PC-3 (cell line): Measurements from ENCODE around the gene TK2. TPM values are rescaled to one million over a fixed set of nuclear protein-coding genes. Genes with fewer than 3 reads are reported as not detected.

Experiments used
- ATAC-seq: fragments of 200-7000 bp; cut with Tn5 transposase; 2 replicates; pipeline ENCODE4 v1.9.1; 2020; ENCODE audit warnings: mild to moderate bottlenecking, moderate library complexity
- BruUV-seq: library from RNA; stranded (reverse); fragments of 400-500 nt; replicated peaks from 2 replicates; lab custom pipeline; 2021; lab: Mats Ljungman, UMichigan
- CTCF ChIA-PET: fragments of 300-600 bp; sonication (Branson Sonifier 250); formaldehyde crosslinking; loops from one replicate; lab custom pipeline; 2022; ENCODE audit warnings: antibody characterized with exemption; lab: Charles Lee
- POLR2A ChIA-PET: fragments of 300-600 bp; sonication (Branson Sonifier 250); formaldehyde crosslinking; loops from one replicate; lab custom pipeline; 2022; ENCODE audit warnings: antibody characterized with exemption; ENCODE audit not compliant: unreplicated experiment; lab: Charles Lee
- DNase-seq: peaks from one replicate; pipeline ENCODE4 v3.0.0-alpha.2; 2015
- H2AFZ ChIP-seq: fragments of 300-600 bp; sonication (generic); 2 replicates; pipeline ENCODE4 v1.6.0; 2016; ENCODE audit warnings: antibody characterized with exemption, low read length
- H3F3A ChIP-seq: fragments of 300-600 bp; sonication (generic); one replicate; pipeline ENCODE4 v1.6.0; 2017; ENCODE audit warnings: antibody characterized with exemption, low read length, control low read depth, mild to moderate bottlenecking; ENCODE audit not compliant: unreplicated experiment
- H3K27ac ChIP-seq: fragments of 300-600 bp; sonication (generic); 2 replicates; pipeline ENCODE4 v1.5.1; 2016; ENCODE audit warnings: mild to moderate bottlenecking, low read length
- H3K27me3 ChIP-seq: fragments of 300-600 bp; sonication (generic); 2 replicates; pipeline ENCODE4 v1.6.1; 2016; ENCODE audit warnings: low read length, mixed read lengths
- H3K36me3 ChIP-seq: fragments of 300-600 bp; sonication (generic); 2 replicates; pipeline ENCODE4 v1.6.1; 2016; ENCODE audit warnings: low read depth, mixed run types, low read length, mixed read lengths
- H3K4me1 ChIP-seq: fragments of 300-600 bp; sonication (generic); 2 replicates; pipeline ENCODE4 v1.5.1; 2016; ENCODE audit warnings: low read length; ENCODE audit not compliant: insufficient read depth
- H3K4me2 ChIP-seq: fragments of 300-600 bp; sonication (generic); 2 replicates; pipeline ENCODE4 v1.6.0; 2016; ENCODE audit warnings: low read length
- H3K4me3 ChIP-seq: fragments of 300-600 bp; sonication (generic); 2 replicates; pipeline ENCODE4 v1.5.1; 2016; ENCODE audit warnings: mild to moderate bottlenecking, low read length, mixed read lengths
- H3K79me2 ChIP-seq: fragments of 300-600 bp; sonication (generic); 2 replicates; pipeline ENCODE4 v1.6.1; 2017; ENCODE audit warnings: low read length, mixed read lengths
- H3K9ac ChIP-seq: fragments of 300-600 bp; sonication (generic); 2 replicates; pipeline ENCODE4 v1.6.0; 2016; ENCODE audit warnings: mild to moderate bottlenecking, low read length
- H3K9me2 ChIP-seq: fragments of 300-600 bp; sonication (generic); replicated peaks from 2 replicates; pipeline ENCODE4 v1.6.1; 2016; ENCODE audit warnings: mixed run types, low read length, mixed read lengths
- H3K9me3 ChIP-seq: fragments of 300-600 bp; sonication (generic); 2 replicates; pipeline ENCODE4 v1.6.1; 2016; ENCODE audit warnings: low read length, mixed read lengths
- H4K20me1 ChIP-seq: fragments of 300-600 bp; sonication (generic); 2 replicates; pipeline ENCODE4 v1.6.1; 2016; ENCODE audit warnings: low read length, mixed read lengths
- EZH2 ChIP-seq: fragments of 300-600 bp; sonication (generic); IDR thresholded peaks from one replicate; pipeline ENCODE4 v1.6.1; 2017; ENCODE audit warnings: antibody characterized with exemption, mild to moderate bottlenecking, low read length; ENCODE audit not compliant: unreplicated experiment
- EZH2phosphoT487 ChIP-seq: fragments of 300-600 bp; sonication (generic); IDR thresholded peaks from 2 replicates; pipeline ENCODE4 v1.6.1; 2018; ENCODE audit warnings: mild to moderate bottlenecking, antibody characterized with exemption, low read length, borderline replicate concordance
- intact Hi-C: fragments of 100-400 bp; cut with micrococcal nuclease; formaldehyde crosslinking; loops from 2 replicates; pipeline ENCODE4 v1.9.0; 2023
- total RNA-seq: library from RNA; depleted of rRNA; stranded (reverse); fragments of >200 nt; gene quantifications from 2 replicates; pipeline ENCODE4 v1.2.3, GENCODE V29; 2014
- TF ChIP-seq, protein P1 (sequence below): fragments of 300-600 bp; sonication (generic); conservative IDR thresholded peaks from 2 replicates; pipeline ENCODE4 v1.5.1; 2017; ENCODE audit warnings: antibody characterized with exemption, low read depth, mild to moderate bottlenecking, low read length

Gene TK2
- total RNA-seq, 1 experiment from 2014 or later = 8.3 TPM

GRCh38 chr16:66588981-66589713 is 39.2 kb upstream of the TK2 start:
- Histone ChIP-seq H4K20me1 (no peaks in the 10 kb centered on the region), H3K9me2 (no peaks in the 10 kb centered on the region), H3K4me3 (no peak overlapping the region), H3K9me3 (no peaks in the 10 kb centered on the region), H3F3A (no peaks in the 10 kb centered on the region), H2AFZ (no peak overlapping the region), H3K4me1 (no peaks in the 10 kb centered on the region), H3K36me3 (no peaks in the 10 kb centered on the region), H3K27ac (no peak overlapping the region), H3K9ac (no peak overlapping the region), H3K4me2 (no peak overlapping the region), H3K27me3 (no peaks in the 10 kb centered on the region), H3K79me2 (no peaks in the 10 kb centered on the region)
- DNase-seq = peak; percentile 14
- TF ChIP-seq, protein P1, sequence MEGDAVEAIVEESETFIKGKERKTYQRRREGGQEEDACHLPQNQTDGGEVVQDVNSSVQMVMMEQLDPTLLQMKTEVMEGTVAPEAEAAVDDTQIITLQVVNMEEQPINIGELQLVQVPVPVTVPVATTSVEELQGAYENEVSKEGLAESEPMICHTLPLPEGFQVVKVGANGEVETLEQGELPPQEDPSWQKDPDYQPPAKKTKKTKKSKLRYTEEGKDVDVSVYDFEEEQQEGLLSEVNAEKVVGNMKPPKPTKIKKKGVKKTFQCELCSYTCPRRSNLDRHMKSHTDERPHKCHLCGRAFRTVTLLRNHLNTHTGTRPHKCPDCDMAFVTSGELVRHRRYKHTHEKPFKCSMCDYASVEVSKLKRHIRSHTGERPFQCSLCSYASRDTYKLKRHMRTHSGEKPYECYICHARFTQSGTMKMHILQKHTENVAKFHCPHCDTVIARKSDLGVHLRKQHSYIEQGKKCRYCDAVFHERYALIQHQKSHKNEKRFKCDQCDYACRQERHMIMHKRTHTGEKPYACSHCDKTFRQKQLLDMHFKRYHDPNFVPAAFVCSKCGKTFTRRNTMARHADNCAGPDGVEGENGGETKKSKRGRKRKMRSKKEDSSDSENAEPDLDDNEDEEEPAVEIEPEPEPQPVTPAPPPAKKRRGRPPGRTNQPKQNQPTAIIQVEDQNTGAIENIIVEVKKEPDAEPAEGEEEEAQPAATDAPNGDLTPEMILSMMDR = peak; percentile 54
- TF ChIP-seq EZH2phosphoT487 = no peak
- POLR2A ChIA-PET = no interaction called here
- intact Hi-C loops = no loop called here
- no TSS peak for BruUV-seq
- peak; percentile 60; the same call in 1 of the 2 replicates for ATAC-seq
- CTCF ChIA-PET = interaction anchor here (0.6 to 0.8 kb wide), 2 partner anchors 62 to 182 kb away, joined by 3 read pairs; no protein-coding TSS in a partner anchor

DNA sequence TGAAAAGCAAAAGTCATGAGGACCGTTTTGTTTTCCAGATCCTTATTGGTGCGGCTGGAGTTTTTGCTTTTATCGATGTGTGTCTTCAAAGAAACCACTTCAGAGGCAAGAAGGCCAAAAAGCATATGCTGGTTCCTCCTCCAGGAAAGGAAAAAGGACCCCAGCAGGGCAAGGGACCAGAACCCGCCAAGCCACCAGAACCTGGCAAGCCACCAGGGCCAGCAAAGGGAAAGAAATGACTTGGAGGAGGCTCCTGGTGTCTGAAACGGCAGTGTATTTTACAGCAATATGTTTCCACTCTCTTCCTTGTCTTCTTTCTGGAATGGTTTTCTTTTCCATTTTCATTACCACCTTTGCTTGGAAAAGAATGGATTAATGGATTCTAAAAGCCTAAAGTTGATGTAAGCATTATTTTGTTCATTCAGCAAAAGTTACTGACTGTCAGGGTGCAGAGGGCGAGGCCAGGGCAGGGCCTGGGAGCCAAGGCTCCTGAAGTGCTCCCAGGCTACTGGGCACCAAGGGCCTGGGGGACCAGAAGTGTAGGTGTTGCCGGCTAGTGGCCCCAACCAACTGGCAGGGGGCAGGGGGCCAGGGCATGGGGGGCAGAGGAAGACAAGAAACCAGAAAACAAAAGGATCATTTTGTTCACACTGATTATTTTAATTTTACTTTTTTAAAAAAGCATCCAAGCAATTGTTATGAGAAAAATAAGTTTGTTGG is 38.1 kb upstream of the TK2 start:
- no peak for TF ChIP-seq EZH2phosphoT487
- TF ChIP-seq, protein P1 = no peak
- no peak for TF ChIP-seq EZH2
- Histone ChIP-seq H3K9me3 (no peaks in the 10 kb centered on the region), H3K9ac (no peak overlapping the region), H3K9me2 (no peaks in the 10 kb centered on the region), H3K4me3 (no peak overlapping the region), H3K79me2 (no peaks in the 10 kb centered on the region), H3K27me3 (no peaks in the 10 kb centered on the region), H3K27ac (no peak overlapping the region), H4K20me1 (no peaks in the 10 kb centered on the region), H3K4me1 (no peaks in the 10 kb centered on the region), H3K4me2 (no peak overlapping the region), H2AFZ (no peak overlapping the region), H3K36me3 (no peaks in the 10 kb centered on the region), H3F3A (no peaks in the 10 kb centered on the region)
- ChIA-PET POLR2A (no interaction called here), CTCF (no interaction called here)
- no peak for DNase-seq
- no TSS peak for BruUV-seq
- intact Hi-C loops = no loop called here
- ATAC-seq = no peak
